Gastroesophageal sphincter (tissue), 4 donors: ENCODE results near the gene RELL1. TPM values are rescaled to one million over a fixed set of nuclear protein-coding genes. Genes with fewer than 3 reads are reported as not detected.

Experiments used
- ATAC-seq: fragments of 150-250 bp; one replicate; pipeline ENCODE4 v1.9.1; 2016; ENCODE audit warnings: mild to moderate bottlenecking, moderate library complexity
- H3K27ac ChIP-seq, 4 donors: fragments of 200-600 bp; sonication (generic) in 3 of 4; 1 replicate in 3 of 4; 2 replicates in 1 of 4; pipeline ENCODE4 v1.5.1; 2016 to 2019
- H3K27me3 ChIP-seq: fragments of 200-600 bp; sonication (generic); one replicate; pipeline ENCODE4 v1.5.1; 2019
- H3K36me3 ChIP-seq, 2 donors: fragments of 200-600 bp; sonication (generic); one replicate each; pipeline ENCODE4 v1.5.1; 2019; ENCODE audit warnings: control low read depth in 1 of 2
- H3K4me1 ChIP-seq, 3 donors: fragments of 200-600 bp; sonication (generic); 1 replicate in 2 of 3; 2 replicates in 1 of 3; pipeline ENCODE4 v1.5.1; 2016 to 2019; ENCODE audit warnings: control low read depth in 2 of 3
- H3K4me3 ChIP-seq, 2 donors: fragments of 200-600 bp; sonication (generic); one replicate each; pipeline ENCODE4 v1.5.1; 2019; ENCODE audit warnings: mild to moderate bottlenecking in 1 of 2, moderate library complexity in 1 of 2
- H3K9me3 ChIP-seq, 3 donors: fragments of 200-600 bp; sonication (generic); one replicate each; pipeline ENCODE4 v1.5.1; 2017 to 2019; ENCODE audit warnings: control low read depth in 2 of 3
- EP300 ChIP-seq: sonication (generic); formaldehyde crosslinking; IDR thresholded peaks from one replicate; pipeline ENCODE4 v1.6.1; 2017; ENCODE audit warnings: antibody characterized with exemption, mild to moderate bottlenecking
- POLR2A ChIP-seq, 2 donors: fragments of 450-650 bp; IDR thresholded peaks; one replicate each; pipeline ENCODE4 v1.6.1; 2017; ENCODE audit warnings: antibody characterized with exemption in 2 of 2, mild to moderate bottlenecking in 2 of 2, moderate library complexity in 1 of 2
- POLR2AphosphoS5 ChIP-seq: sonication (generic); formaldehyde crosslinking; IDR thresholded peaks from one replicate; pipeline ENCODE4 v1.6.1; 2017; ENCODE audit warnings: antibody characterized with exemption
- WGBS, 2 donors: methylation state at CpG; one replicate each; pipeline ENCODE4 v1.1.5; 2018; ENCODE audit warnings: low coverage in 1 of 2; 5-methylcytosine and 5-hydroxymethylcytosine counted together
- total RNA-seq, 4 donors: library from RNA; depleted of rRNA; stranded (reverse); fragments of >200 nt; gene quantifications; one replicate each; pipeline ENCODE4 v1.1.0, GENCODE V29; 2016
- TF ChIP-seq, protein P1 (sequence below), 4 experiments: fragments of 200-600 bp in 2 of 4; fragments of 450-650 bp in 2 of 4; sonication (generic) in 1 of 4; IDR thresholded peaks; one replicate each; pipeline ENCODE4 v1.5.1; 2017 to 2019; ENCODE audit warnings: antibody characterized with exemption in 4 of 4, mild to moderate bottlenecking in 2 of 4, moderate library complexity in 2 of 4

The RELL1 gene
- total RNA-seq, 4 donors from 2014 or later, result 61.0 to 96.7 (median 69.3) TPM

DNA sequence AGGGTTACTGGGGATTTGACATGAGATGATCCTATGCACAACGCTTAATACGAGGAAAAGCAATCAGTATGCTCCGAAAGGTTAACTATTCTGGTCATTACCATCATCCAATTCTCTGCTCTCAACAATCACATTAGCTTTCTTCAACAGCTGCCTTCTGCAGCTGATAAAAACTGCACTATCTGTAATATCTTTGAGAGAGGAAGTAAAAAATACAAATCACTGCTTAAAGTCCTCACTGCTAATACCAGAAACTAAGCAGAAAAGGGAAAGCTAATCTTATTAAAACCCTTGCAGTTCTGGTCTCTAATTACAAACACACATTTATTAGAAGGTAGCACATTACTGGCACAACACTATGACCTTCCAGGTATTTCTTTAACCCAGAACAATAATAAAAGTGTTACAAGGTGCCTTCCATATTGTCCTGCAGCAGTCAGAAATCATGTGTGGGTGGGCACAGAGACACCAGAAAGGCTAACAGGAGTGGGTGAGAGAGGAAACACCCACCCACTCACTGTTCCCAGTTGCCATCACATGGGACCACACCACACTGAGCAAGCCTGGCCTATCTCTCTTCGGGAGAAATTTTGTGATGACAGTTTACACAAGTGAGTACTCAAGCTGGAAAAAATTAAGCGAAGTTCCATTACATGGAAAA lies 71.0 kb downstream of the RELL1 start:
- Histone ChIP-seq H3K36me3 (peaks cover 0 to 19% of the 10 kb centered on the region in 2 donors), H3K27ac (no peak overlapping the region), H3K9me3 (no peaks in the 10 kb centered on the region), H3K27me3 (no peaks in the 10 kb centered on the region), H3K4me3 (no peak overlapping the region), H3K4me1 (no peaks in the 10 kb centered on the region)
- 67 to 95% methylated on average over 5 of the region's 5 CpGs for WGBS, 2 donors
- no peak for TF ChIP-seq POLR2A (IDR thresholded peaks at IDR 0.05)
- no peak for TF ChIP-seq POLR2AphosphoS5
- TF ChIP-seq, protein P1, sequence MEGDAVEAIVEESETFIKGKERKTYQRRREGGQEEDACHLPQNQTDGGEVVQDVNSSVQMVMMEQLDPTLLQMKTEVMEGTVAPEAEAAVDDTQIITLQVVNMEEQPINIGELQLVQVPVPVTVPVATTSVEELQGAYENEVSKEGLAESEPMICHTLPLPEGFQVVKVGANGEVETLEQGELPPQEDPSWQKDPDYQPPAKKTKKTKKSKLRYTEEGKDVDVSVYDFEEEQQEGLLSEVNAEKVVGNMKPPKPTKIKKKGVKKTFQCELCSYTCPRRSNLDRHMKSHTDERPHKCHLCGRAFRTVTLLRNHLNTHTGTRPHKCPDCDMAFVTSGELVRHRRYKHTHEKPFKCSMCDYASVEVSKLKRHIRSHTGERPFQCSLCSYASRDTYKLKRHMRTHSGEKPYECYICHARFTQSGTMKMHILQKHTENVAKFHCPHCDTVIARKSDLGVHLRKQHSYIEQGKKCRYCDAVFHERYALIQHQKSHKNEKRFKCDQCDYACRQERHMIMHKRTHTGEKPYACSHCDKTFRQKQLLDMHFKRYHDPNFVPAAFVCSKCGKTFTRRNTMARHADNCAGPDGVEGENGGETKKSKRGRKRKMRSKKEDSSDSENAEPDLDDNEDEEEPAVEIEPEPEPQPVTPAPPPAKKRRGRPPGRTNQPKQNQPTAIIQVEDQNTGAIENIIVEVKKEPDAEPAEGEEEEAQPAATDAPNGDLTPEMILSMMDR (IDR thresholded peaks at IDR 0.05), result no peak
- TF ChIP-seq EP300, result no peak
- ATAC-seq, result no peak

DNA sequence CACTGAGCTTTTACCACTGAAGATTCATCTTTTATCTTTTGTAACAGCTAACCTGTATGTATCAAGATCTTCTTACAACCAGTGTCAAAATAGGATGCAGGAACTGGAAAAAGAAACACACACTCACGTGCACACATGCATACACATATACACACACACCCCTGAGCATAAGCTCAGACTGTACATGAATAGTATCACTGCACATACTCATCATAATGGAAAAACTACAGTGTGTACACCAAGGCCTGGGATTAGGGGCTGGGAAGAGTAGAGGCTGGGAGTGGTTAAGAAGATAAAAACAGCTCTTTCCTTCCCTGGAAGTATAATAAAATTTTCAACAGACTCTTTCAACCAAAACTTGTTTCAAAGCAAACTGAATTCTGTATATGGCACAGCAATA lies 73.4 kb downstream of the RELL1 start:
- Histone ChIP-seq H3K9me3 (no peaks in the 10 kb centered on the region), H3K27ac (no peak overlapping the region), H3K4me1 (no peaks in the 10 kb centered on the region), H3K4me3 (no peak overlapping the region), H3K36me3 (peaks cover 0 to 27% of the 10 kb centered on the region in 2 donors), H3K27me3 (no peaks in the 10 kb centered on the region)
- TF ChIP-seq POLR2AphosphoS5 (no peak), POLR2A (IDR thresholded peaks at IDR 0.05) (no peak), EP300 (no peak)
- TF ChIP-seq, protein P1 (IDR thresholded peaks at IDR 0.05), result no peak
- WGBS, 2 donors, result 80 to 94% methylated on average over 1 of the region's 1 CpG
- no peak for ATAC-seq

DNA sequence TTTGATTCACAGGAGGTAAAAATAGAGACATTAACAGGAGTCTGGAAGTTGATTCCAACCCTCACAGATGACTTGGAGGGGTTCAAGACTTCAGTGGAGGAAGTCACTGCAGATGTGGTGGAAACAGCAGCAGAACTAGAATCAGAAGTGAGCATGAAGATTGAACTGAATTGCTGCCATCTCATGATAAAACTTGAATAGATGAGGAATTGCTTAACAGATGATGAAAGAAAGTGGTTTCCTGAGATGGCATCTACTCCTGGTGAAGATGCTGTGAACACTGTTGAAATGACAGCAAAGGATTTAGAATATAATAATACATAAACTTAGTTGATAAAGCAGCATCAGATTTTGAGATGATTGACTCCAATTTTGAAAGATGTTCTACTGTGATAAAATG lies 76.5 kb downstream of the RELL1 start:
- TF ChIP-seq EP300 (no peak), POLR2A (IDR thresholded peaks at IDR 0.05) (no peak), POLR2AphosphoS5 (no peak)
- TF ChIP-seq, protein P1 (IDR thresholded peaks at IDR 0.05), result no peak
- Histone ChIP-seq H3K9me3 (no peaks in the 10 kb centered on the region), H3K4me1 (no peaks in the 10 kb centered on the region), H3K27me3 (no peaks in the 10 kb centered on the region), H3K27ac (no peak overlapping the region), H3K4me3 (no peak overlapping the region), H3K36me3 (peaks cover 0 to 27% of the 10 kb centered on the region in 2 donors)
- no peak for ATAC-seq

DNA sequence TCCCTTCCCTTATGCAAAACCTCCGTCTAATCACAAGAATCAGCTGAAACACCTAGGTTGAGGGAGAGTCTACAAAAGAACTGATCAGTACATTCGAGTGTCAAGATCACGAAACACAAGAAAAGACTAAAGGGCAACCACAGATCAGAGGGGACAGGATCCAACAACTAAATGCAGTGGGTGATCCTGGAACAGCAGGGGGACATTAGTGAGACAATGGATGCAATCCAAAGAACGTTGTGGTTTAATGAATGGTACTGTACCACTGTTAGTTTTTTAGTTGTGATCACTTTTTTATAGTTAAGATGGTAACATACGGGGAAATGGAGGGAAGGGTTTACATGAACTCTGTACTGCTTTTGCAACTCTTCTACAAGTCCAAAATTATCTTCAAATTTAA lies 79.2 kb downstream of the RELL1 start:
- WGBS, 2 donors, result 56 to 90% methylated on average over 2 to 5 of the region's 5 CpGs
- Histone ChIP-seq H3K36me3 (peaks cover 0 to 19% of the 10 kb centered on the region in 2 donors), H3K4me3 (no peak overlapping the region), H3K9me3 (no peaks in the 10 kb centered on the region), H3K27me3 (no peaks in the 10 kb centered on the region), H3K27ac (no peak overlapping the region), H3K4me1 (peaks cover 0 to 8% (median 0%) of the 10 kb centered on the region in 3 donors)
- ATAC-seq, result no peak
- TF ChIP-seq POLR2A (IDR thresholded peaks at IDR 0.05) (no peak), POLR2AphosphoS5 (no peak), EP300 (no peak)
- TF ChIP-seq, protein P1 (IDR thresholded peaks at IDR 0.05), result no peak

DNA sequence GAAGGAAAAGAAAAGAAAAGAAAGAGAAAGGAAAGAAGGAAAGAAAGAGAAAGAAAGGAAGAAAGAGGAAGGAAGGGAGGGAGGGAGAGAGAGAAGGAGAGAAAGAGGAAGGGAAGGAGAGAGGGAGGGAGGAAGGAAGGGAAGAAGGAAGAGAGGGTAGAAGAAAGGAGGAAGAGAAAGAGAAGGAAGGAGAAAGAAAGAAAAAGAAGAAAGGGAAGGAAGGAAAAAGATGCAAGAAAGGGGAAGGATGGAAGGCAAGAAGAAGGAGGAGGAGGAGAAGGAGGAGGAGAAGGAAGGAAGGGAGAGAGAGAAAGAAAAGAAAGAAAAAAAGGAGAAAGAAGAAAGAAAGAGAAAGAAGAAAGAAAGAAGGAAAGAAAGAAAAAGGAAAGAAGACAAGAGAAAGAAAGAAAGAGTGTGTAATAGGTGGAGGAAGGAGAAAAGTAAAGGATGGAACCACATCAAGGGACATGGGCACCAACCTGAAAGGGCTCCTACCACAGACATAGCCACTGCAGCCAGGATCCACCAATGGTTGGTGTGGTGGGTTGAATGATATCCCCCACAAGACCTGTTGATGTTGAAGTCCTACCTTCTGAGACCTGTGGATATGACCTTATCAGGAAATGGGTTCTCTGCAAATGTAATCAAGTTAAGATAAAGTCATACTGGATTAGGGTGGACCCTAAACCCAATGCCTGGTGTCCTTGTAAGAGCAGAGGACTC lies 80.2 kb downstream of the RELL1 start:
- H3K4me3 ChIP-seq, result no peak overlapping the region
- H3K36me3 ChIP-seq, result peaks cover 0 to 11% of the 10 kb centered on the region in 2 donors
- no peak for ATAC-seq
- H3K27me3 ChIP-seq, result no peaks in the 10 kb centered on the region
- H3K4me1 ChIP-seq, result peaks cover 0 to 8% (median 0%) of the 10 kb centered on the region in 3 donors
- no peak for TF ChIP-seq EP300
- no peak for TF ChIP-seq POLR2AphosphoS5
- TF ChIP-seq, protein P1 (IDR thresholded peaks at IDR 0.05), result no peak
- TF ChIP-seq POLR2A (IDR thresholded peaks at IDR 0.05), result no peak
- H3K9me3 ChIP-seq, result no peaks in the 10 kb centered on the region
- no peak overlapping the region for H3K27ac ChIP-seq
